Stomach (tissue), 4 donors: Measurements from ENCODE around the gene CDV3.

Experiments
- EP300 ChIP-seq: sonication (generic); formaldehyde crosslinking; IDR thresholded peaks from one replicate; pipeline ENCODE4 v1.6.1; 2017; ENCODE audit warnings: antibody characterized with exemption
- POLR2A ChIP-seq, 4 donors: fragments of 450-650 bp; IDR thresholded peaks; one replicate each; pipeline ENCODE4 v1.6.1; 2016; ENCODE audit warnings: antibody characterized with exemption in 4 of 4, control low read depth in 2 of 4, mild to moderate bottlenecking in 1 of 4, moderate library complexity in 1 of 4
- TF ChIP-seq, protein P1 (sequence below), 7 experiments: fragments of 450-650 bp in 4 of 7; fragments of 200-600 bp in 3 of 7; sonication (generic) in 3 of 7; IDR thresholded peaks; one replicate each; pipeline ENCODE4 v1.5.1; 2016 to 2019; ENCODE audit warnings: antibody characterized with exemption in 7 of 7, control low read depth in 2 of 7, mild to moderate bottlenecking in 1 of 7

DNA sequence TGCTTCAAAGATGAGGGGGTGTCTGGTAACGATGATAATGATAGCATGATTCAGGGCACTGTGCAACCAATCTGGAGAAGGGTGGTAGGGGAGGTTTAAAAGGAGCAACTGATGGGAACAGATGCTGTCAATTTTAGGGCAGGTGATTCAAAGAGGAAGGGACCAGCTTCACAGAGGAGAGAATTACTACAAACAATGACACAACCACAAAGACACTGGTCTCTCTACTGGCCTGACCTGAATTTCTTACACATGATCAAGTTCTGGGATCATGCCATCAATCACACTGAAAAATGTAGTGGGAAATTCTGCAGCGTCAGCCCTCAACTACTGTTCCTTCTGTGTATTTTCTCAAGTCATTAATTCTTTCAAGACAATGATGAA, 2.6 kb upstream of the CDV3 start:
- TF ChIP-seq POLR2A (IDR thresholded peaks at IDR 0.05) (no peak), EP300 (no peak)
- TF ChIP-seq, protein P1, sequence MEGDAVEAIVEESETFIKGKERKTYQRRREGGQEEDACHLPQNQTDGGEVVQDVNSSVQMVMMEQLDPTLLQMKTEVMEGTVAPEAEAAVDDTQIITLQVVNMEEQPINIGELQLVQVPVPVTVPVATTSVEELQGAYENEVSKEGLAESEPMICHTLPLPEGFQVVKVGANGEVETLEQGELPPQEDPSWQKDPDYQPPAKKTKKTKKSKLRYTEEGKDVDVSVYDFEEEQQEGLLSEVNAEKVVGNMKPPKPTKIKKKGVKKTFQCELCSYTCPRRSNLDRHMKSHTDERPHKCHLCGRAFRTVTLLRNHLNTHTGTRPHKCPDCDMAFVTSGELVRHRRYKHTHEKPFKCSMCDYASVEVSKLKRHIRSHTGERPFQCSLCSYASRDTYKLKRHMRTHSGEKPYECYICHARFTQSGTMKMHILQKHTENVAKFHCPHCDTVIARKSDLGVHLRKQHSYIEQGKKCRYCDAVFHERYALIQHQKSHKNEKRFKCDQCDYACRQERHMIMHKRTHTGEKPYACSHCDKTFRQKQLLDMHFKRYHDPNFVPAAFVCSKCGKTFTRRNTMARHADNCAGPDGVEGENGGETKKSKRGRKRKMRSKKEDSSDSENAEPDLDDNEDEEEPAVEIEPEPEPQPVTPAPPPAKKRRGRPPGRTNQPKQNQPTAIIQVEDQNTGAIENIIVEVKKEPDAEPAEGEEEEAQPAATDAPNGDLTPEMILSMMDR (IDR thresholded peaks at IDR 0.05): no peak
